22Rv1 (cell line): Measurements from ENCODE around the gene SLC17A5.

Source experiments
- CTCF ChIP-seq: fragments of 450-650 bp; IDR thresholded peaks from 2 replicates; pipeline ENCODE4 v1.5.1; 2017; ENCODE audit warnings: mild to moderate bottlenecking
- ZFX ChIP-seq: fragments of 450-650 bp; IDR thresholded peaks from 2 replicates; pipeline ENCODE4 v1.6.1; 2017; ENCODE audit warnings: antibody characterized with exemption, borderline replicate concordance

DNA sequence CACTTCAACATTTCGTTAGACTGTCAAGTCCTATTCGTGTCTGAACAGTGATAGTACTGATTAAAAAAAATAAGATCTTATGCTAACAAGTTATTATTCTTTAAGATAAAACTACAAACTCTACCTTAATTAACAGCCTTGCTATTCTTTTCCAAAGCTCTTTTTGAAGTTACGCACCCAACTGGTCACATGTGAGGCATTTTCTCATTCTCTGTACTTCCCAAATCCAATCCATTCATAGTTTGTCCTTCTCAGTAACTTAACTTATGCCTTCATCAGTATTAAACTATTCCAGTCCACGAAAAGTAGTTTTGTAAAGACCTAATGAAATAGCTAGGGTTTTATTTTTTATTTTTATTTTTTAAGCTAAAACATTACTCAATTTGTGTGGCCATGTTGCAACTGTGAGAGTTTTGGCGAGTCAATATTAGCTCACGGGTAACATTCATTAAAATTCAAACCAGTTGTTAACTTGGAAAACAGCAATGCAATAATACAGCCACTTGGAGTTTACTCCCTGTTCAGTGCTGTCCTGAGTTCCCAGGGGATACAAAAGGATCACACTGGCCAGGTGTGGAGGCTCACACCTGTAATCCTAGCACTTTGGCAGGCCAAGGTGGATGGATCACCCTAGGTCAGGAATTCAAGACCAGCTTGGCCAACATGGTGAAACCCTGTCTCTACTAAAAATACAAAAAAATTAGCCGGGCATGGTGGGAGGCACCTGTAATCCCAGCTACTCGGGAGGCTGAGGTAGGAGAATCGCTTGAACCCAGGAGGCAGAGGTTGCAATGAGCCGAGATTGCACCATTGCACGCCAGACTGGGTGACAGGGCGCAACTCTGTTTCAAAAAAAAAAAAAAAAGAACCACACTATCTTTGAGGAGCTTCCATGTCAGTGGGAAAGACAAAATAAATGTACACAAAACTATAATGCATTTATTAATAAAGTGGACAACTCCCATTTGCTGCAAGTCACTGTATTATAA, 105.0 kb downstream of the SLC17A5 start:
- TF ChIP-seq CTCF (peak; percentile 22; the same call in 1 of the 2 replicates), ZFX (no peak)
